IMR-90 (cell line): Measurements from ENCODE around the gene SPPL2B. TPM values are rescaled to one million over a fixed set of nuclear protein-coding genes. Genes with fewer than 3 reads are reported as not detected.

Experiments
- ATAC-seq: fragments of 200-7000 bp; cut with Tn5 transposase; 2 replicates; pipeline ENCODE4 v1.9.1; 2020; ENCODE audit warnings: low read depth, mild to moderate bottlenecking, moderate library complexity
- BruUV-seq: library from RNA; stranded (reverse); fragments of 400-500 nt; replicated peaks from 2 replicates; lab custom pipeline; 2021; lab: Mats Ljungman, UMichigan
- CTCF ChIA-PET: fragments of 300-600 bp; formaldehyde crosslinking; extraction: SDS; loops from one replicate; lab custom pipeline; 2021; ENCODE audit warnings: antibody characterized with exemption; lab: Yijun Ruan, JAX
- POLR2A ChIA-PET: fragments of 300-600 bp; sonication (Branson Sonifier 250); formaldehyde crosslinking; loops from one replicate; lab custom pipeline; 2022; ENCODE audit warnings: antibody characterized with exemption; ENCODE audit not compliant: unreplicated experiment; lab: Charles Lee
- DNase-seq: peaks from one replicate; pipeline ENCODE4 v3.0.0; 2013
- H2AFZ ChIP-seq: replicated peaks from 2 replicates; pipeline ENCODE3; 2013; ENCODE audit warnings: low read length, mild to moderate bottlenecking; ENCODE audit not compliant: poor library complexity
- H2AK5ac ChIP-seq: 2 replicates; pipeline ENCODE4 v1.6.1; 2013; ENCODE audit warnings: low read depth, low read length, inconsistent platforms
- H2AK9ac ChIP-seq: replicated peaks from 2 replicates; pipeline ENCODE3; 2013; ENCODE audit warnings: mild to moderate bottlenecking, low read depth, low read length, moderate library complexity; ENCODE audit not compliant: poor library complexity
- H2BK120ac ChIP-seq: 2 replicates; pipeline ENCODE4 v1.6.1; 2013; ENCODE audit warnings: low read depth, low read length, inconsistent platforms
- H2BK15ac ChIP-seq: 3 replicates; pipeline ENCODE4 v1.6.1; 2013; ENCODE audit warnings: low read depth, low read length, inconsistent platforms
- H2BK20ac ChIP-seq: 2 replicates; pipeline ENCODE4 v1.6.1; 2013; ENCODE audit warnings: low read depth, mild to moderate bottlenecking, inconsistent platforms, low read length, moderate library complexity
- H2BK5ac ChIP-seq: 2 replicates; pipeline ENCODE4 v1.6.1; 2013; ENCODE audit warnings: mild to moderate bottlenecking, low read depth, low read length, inconsistent platforms; ENCODE audit not compliant: poor library complexity, severe bottlenecking
- H3K14ac ChIP-seq: replicated peaks from 2 replicates; pipeline ENCODE4 v1.6.1; 2013; ENCODE audit warnings: low read depth, low read length, inconsistent platforms
- H3K18ac ChIP-seq: 2 replicates; pipeline ENCODE4 v1.6.1; 2013; ENCODE audit warnings: low read depth, low read length, control low read depth
- H3K23ac ChIP-seq: 2 replicates; pipeline ENCODE4 v1.6.1; 2013; ENCODE audit warnings: low read depth, low read length, inconsistent platforms
- H3K27ac ChIP-seq: 2 replicates; pipeline ENCODE4 v1.5.1; 2013; ENCODE audit warnings: mild to moderate bottlenecking, control low read depth, low read length; ENCODE audit not compliant: insufficient read depth
- H3K27me3 ChIP-seq: 2 replicates; pipeline ENCODE4 v1.6.1; 2013; ENCODE audit warnings: low read length; ENCODE audit not compliant: control insufficient read depth, insufficient read depth
- H3K36me3 ChIP-seq: 2 replicates; pipeline ENCODE4 v1.6.1; 2013; ENCODE audit warnings: low read length, mixed read lengths; ENCODE audit not compliant: control insufficient read depth, insufficient read depth
- H3K4ac ChIP-seq: 2 replicates; pipeline ENCODE4 v1.6.1; 2013; ENCODE audit warnings: low read depth, low read length, inconsistent platforms
- H3K4me1 ChIP-seq: 2 replicates; pipeline ENCODE4 v1.6.1; 2013; ENCODE audit warnings: low read length, mixed read lengths; ENCODE audit not compliant: control insufficient read depth, insufficient read depth
- H3K4me2 ChIP-seq: 2 replicates; pipeline ENCODE4 v1.6.1; 2013; ENCODE audit warnings: low read depth, mild to moderate bottlenecking, control low read depth, low read length, moderate library complexity
- H3K4me3 ChIP-seq: 2 replicates; pipeline ENCODE4 v1.5.1; 2013; ENCODE audit warnings: low read depth, mild to moderate bottlenecking, control low read depth, low read length, moderate library complexity; ENCODE audit not compliant: insufficient read depth
- H3K56ac ChIP-seq: 2 replicates; pipeline ENCODE4 v1.6.1; 2013; ENCODE audit warnings: low read length, inconsistent platforms; ENCODE audit not compliant: insufficient read depth; ENCODE audit errors: extremely low read depth
- H3K79me1 ChIP-seq, 2 experiments: 2 replicates each; pipeline ENCODE4 v1.6.1; 2013; ENCODE audit warnings: low read length in 2 of 2, inconsistent platforms in 1 of 2, low read depth in 1 of 2
- H3K9ac ChIP-seq: 2 replicates; pipeline ENCODE4 v1.6.1; 2013; ENCODE audit warnings: low read depth, low read length, control low read depth
- H3K9me1 ChIP-seq: 2 replicates; pipeline ENCODE4 v1.6.1; 2013; ENCODE audit warnings: low read length, inconsistent platforms; ENCODE audit not compliant: insufficient read depth
- H3K9me3 ChIP-seq: 2 replicates; pipeline ENCODE4 v1.6.1; 2013; ENCODE audit warnings: low read length; ENCODE audit not compliant: control insufficient read depth, insufficient read depth
- H4K20me1 ChIP-seq: 2 replicates; pipeline ENCODE4 v1.6.1; 2013; ENCODE audit warnings: low read length, inconsistent platforms; ENCODE audit not compliant: insufficient read depth
- H4K5ac ChIP-seq: 2 replicates; pipeline ENCODE4 v1.6.1; 2013; ENCODE audit warnings: mild to moderate bottlenecking, low read depth, low read length, control low read depth
- H4K8ac ChIP-seq, 2 experiments: 2 replicates each; pipeline ENCODE4 v1.6.1; 2013; ENCODE audit warnings: low read depth in 2 of 2, low read length in 2 of 2, control low read depth in 1 of 2, inconsistent platforms in 1 of 2
- H4K91ac ChIP-seq: 2 replicates; pipeline ENCODE4 v1.6.1; 2013; ENCODE audit warnings: low read depth, low read length, inconsistent platforms; ENCODE audit not compliant: insufficient read depth
- BHLHE40 ChIP-seq: fragments of 150-350 bp; IDR thresholded peaks from 2 replicates; pipeline ENCODE4 v1.6.1; 2016; ENCODE audit warnings: mild to moderate bottlenecking, low read depth, low read length
- CEBPB ChIP-seq: IDR thresholded peaks from 2 replicates; pipeline ENCODE4 v1.6.1; 2012; ENCODE audit warnings: low read depth, low read length, improper control_type of control experiment
- POLR2A ChIP-seq: IDR thresholded peaks from 2 replicates; pipeline ENCODE4 v1.6.1; 2012; ENCODE audit warnings: mild to moderate bottlenecking, low read depth, low read length
- RAD21 ChIP-seq: IDR thresholded peaks from 2 replicates; pipeline ENCODE4 v1.6.1; 2012; ENCODE audit warnings: low read length, improper control_type of control experiment
- RCOR1 ChIP-seq: IDR thresholded peaks from 2 replicates; pipeline ENCODE4 v1.6.1; 2012; ENCODE audit warnings: mild to moderate bottlenecking, low read length, improper control_type of control experiment; ENCODE audit not compliant: insufficient replicate concordance
- RFX5 ChIP-seq: IDR thresholded peaks from 2 replicates; pipeline ENCODE4 v1.8.0; 2012; ENCODE audit warnings: low read depth, mild to moderate bottlenecking, low read length, moderate library complexity
- SMC3 ChIP-seq: fragments of 150-350 bp; IDR thresholded peaks from 2 replicates; pipeline ENCODE4 v1.6.1; 2016; ENCODE audit warnings: low read depth, mild to moderate bottlenecking, antibody characterized with exemption, low read length, moderate library complexity
- WGBS, 2 experiments: methylation state at CpG; one replicate each; pipeline versions ENCODE4 v1.1.5 to v1.1.7; 2013; ENCODE audit warnings: missing lambda C conversion rate in 2 of 2; ENCODE audit not compliant: insufficient read length in 1 of 2; ENCODE audit errors: extremely low coverage in 2 of 2; 5-methylcytosine and 5-hydroxymethylcytosine counted together
- dilution Hi-C: fragments of 300-500 bp; cut with HindIII; formaldehyde crosslinking; loops from one replicate; pipeline ENCODE4 v1.14.3; 2018; ENCODE audit warnings: low sequenced_read_pairs; ENCODE audit not compliant: unreplicated experiment
- in situ Hi-C: fragments of 300-500 bp; cut with MboI; formaldehyde crosslinking; loops from 3 replicates; pipeline ENCODE4 v1.14.3; 2019; ENCODE audit warnings: low sequenced_read_pairs, inconsistent platforms, mixed read lengths
- intact Hi-C: fragments of 100-400 bp; cut with micrococcal nuclease; formaldehyde crosslinking; loops from 2 replicates; pipeline ENCODE4 v1.10.0; 2022
- polyA plus RNA-seq, 3 experiments: library from polyadenylated mRNA; depleted of rRNA; stranded (reverse); fragments of >200 nt; gene quantifications; 2 replicates each; pipeline ENCODE4 v1.2.3, GENCODE V29; 2012; ENCODE audit warnings: low replicate concordance in 1 of 3
- total RNA-seq: library from RNA; depleted of rRNA; stranded (reverse); fragments of >200 nt; gene quantifications from 2 replicates; pipeline ENCODE4 v1.2.3, GENCODE V29; 2012
- TF ChIP-seq, protein P1 (sequence below): fragments of 150-350 bp; IDR thresholded peaks from 2 replicates; pipeline ENCODE4 v1.6.1; 2016; ENCODE audit warnings: low read depth, mild to moderate bottlenecking, low read length, moderate library complexity, borderline replicate concordance

The SPPL2B gene
- total and polyA plus RNA-seq, 2 of the 4 experiments (the other 2 are of a cell fraction) = 3.4 to 45.7 TPM

DNA sequence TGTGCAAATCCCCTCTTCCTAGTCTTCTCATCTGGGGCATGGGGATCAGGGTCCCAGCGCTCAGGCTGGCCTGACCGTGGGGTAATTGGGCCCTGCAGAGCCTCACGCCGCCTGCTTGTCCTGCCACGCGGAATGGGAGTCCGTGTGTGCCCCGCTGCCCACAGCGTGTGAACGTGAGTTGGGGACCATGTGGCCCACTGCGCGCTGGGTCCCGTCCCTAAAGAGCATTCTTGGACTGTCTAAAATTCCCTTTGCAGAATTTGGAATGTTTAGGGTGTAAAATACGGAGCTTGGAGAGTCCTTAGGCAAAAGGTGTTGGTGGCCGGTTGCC, 34.5 kb downstream of the SPPL2B start:
- 0 out of 2 replicates have a peak, but pooled peaks cover 2% of the 10 kb centered on the region for H3K9me1 ChIP-seq
- POLR2A ChIA-PET = no interaction called here
- TF ChIP-seq, protein P1, sequence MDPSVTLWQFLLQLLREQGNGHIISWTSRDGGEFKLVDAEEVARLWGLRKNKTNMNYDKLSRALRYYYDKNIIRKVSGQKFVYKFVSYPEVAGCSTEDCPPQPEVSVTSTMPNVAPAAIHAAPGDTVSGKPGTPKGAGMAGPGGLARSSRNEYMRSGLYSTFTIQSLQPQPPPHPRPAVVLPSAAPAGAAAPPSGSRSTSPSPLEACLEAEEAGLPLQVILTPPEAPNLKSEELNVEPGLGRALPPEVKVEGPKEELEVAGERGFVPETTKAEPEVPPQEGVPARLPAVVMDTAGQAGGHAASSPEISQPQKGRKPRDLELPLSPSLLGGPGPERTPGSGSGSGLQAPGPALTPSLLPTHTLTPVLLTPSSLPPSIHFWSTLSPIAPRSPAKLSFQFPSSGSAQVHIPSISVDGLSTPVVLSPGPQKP = no peak
- TF ChIP-seq POLR2A (no peak), CEBPB (no peak), RFX5 (no peak), SMC3 (no peak), RCOR1 (no peak), BHLHE40 (no peak), RAD21 (no peak)

More for the DNA sequence above, 34.5 kb downstream of the SPPL2B start:
- CTCF ChIA-PET = no interaction called here
- Histone ChIP-seq H3K4me1 (no peaks in the 10 kb centered on the region), H2AK9ac (no peak overlapping the region), H3K79me1 (no peaks in the 10 kb centered on the region), H3K9me3 (no peaks in the 10 kb centered on the region; the same call in 1 of the 2 replicates), H2BK20ac (no peak overlapping the region), H2BK5ac (peak overlapping the region; percentile 25), H4K5ac (no peak overlapping the region), H4K91ac (no peak overlapping the region), H3K4me2 (no peak overlapping the region), H4K20me1 (no peaks in the 10 kb centered on the region), H4K8ac (no peak overlapping the region), H3K27ac (no peak overlapping the region), H3K56ac (no peak overlapping the region), H2BK15ac (no peak overlapping the region), H3K27me3 (peaks cover 33% of the 10 kb centered on the region), H2AK5ac (no peak overlapping the region), H3K36me3 (no peaks in the 10 kb centered on the region), H3K23ac (no peak overlapping the region), H2AFZ (no peak overlapping the region), H2BK120ac (no peak overlapping the region), H3K4ac (no peak overlapping the region), H3K9ac (no peak overlapping the region), H3K14ac (no peak overlapping the region), H3K4me3 (no peak overlapping the region), H3K18ac (no peak overlapping the region)
- no TSS peak for BruUV-seq
- DNase-seq (no peak), ATAC-seq (no peak)
- intact Hi-C loops (no loop called here), dilution Hi-C loops (no loop called here), in situ Hi-C loops (no loop called here)
- WGBS, 2 experiments = 77% methylated on average over 10 of the region's 15 CpGs; no CpG with 5 or more reads in 1 of the 2 experiments
